SK-N-SH (cell line): ENCODE measurements around the gene CCM2. TPM values are rescaled to one million over a fixed set of nuclear protein-coding genes. Genes with fewer than 3 reads are reported as not detected.

Source experiments
- CHD2 ChIP-seq: fragments of 150-350 bp; IDR thresholded peaks from 2 replicates; pipeline ENCODE4 v1.6.1; 2018; ENCODE audit warnings: low read length; ENCODE audit not compliant: partially characterized antibody
- ELF1 ChIP-seq: IDR thresholded peaks from 2 replicates; pipeline ENCODE4 v1.4.0; 2012
- FOXJ3 ChIP-seq: sonication (generic); formaldehyde crosslinking; IDR thresholded peaks from 2 replicates; pipeline ENCODE4 v1.5.1; 2020; ENCODE audit warnings: mild to moderate bottlenecking, missing genetic modification reagents
- GATA2 ChIP-seq: sonication (generic); formaldehyde crosslinking; IDR thresholded peaks from 2 replicates; pipeline ENCODE4 v1.5.0; 2020; ENCODE audit warnings: mild to moderate bottlenecking, missing genetic modification reagents
- JUND ChIP-seq: IDR thresholded peaks from 2 replicates; pipeline ENCODE4 v1.4.0; 2012
- MEF2A ChIP-seq: IDR thresholded peaks from 2 replicates; pipeline ENCODE4 v1.4.0; 2012; ENCODE audit warnings: low read depth, borderline replicate concordance
- NFIC ChIP-seq: IDR thresholded peaks from 2 replicates; pipeline ENCODE4 v1.4.0; 2012; ENCODE audit warnings: borderline replicate concordance
- NRF1 ChIP-seq: IDR thresholded peaks from 2 replicates; pipeline ENCODE4 v1.6.1; 2012; ENCODE audit warnings: low read depth, mild to moderate bottlenecking, low read length
- POLR2AphosphoS5 ChIP-seq: IDR thresholded peaks from 2 replicates; pipeline ENCODE4 v1.6.1; 2012; ENCODE audit warnings: low read depth, low read length
- RCOR1 ChIP-seq: fragments of 150-350 bp; IDR thresholded peaks from 2 replicates; pipeline ENCODE4 v1.6.1; 2017; ENCODE audit warnings: antibody characterized with exemption, low read length
- RFX5 ChIP-seq: IDR thresholded peaks from 2 replicates; pipeline ENCODE4 v1.6.1; 2012; ENCODE audit warnings: mild to moderate bottlenecking, improper control_type of control experiment, low read length
- RXRA ChIP-seq: IDR thresholded peaks from 2 replicates; pipeline ENCODE4 v1.4.0; 2012; ENCODE audit warnings: low read depth, mild to moderate bottlenecking, borderline replicate concordance
- SIN3A ChIP-seq: IDR thresholded peaks from 2 replicates; pipeline ENCODE4 v1.6.1; 2012; ENCODE audit warnings: low read depth, mild to moderate bottlenecking, low read length, moderate library complexity, borderline replicate concordance
- TCF12 ChIP-seq: IDR thresholded peaks from 2 replicates; pipeline ENCODE4 v1.4.0; 2012
- TEAD4 ChIP-seq: IDR thresholded peaks from 2 replicates; pipeline ENCODE4 v1.4.0; 2012; ENCODE audit warnings: mild to moderate bottlenecking, borderline replicate concordance; ENCODE audit not compliant: insufficient read depth
- YY1 ChIP-seq: IDR thresholded peaks from 2 replicates; pipeline ENCODE4 v1.4.0; 2012; ENCODE audit warnings: low read depth, mild to moderate bottlenecking
- polyA plus RNA-seq, 3 experiments: library from polyadenylated mRNA; depleted of rRNA; stranded (reverse); fragments of >200 nt; gene quantifications; 2 replicates each; pipeline ENCODE4 v1.2.3, GENCODE V29; 2012
- TF ChIP-seq, protein P1 (sequence below): fragments of 150-350 bp; IDR thresholded peaks from 2 replicates; pipeline ENCODE4 v1.6.1; 2017; ENCODE audit warnings: antibody characterized with exemption, low read length, low read depth, borderline replicate concordance
- TF ChIP-seq, protein P2 (sequence below): IDR thresholded peaks from 2 replicates; pipeline ENCODE4 v1.4.0; 2012; ENCODE audit warnings: low read depth
- TF ChIP-seq, protein P3 (sequence below): IDR thresholded peaks from 2 replicates; pipeline ENCODE4; 2012
- TF ChIP-seq, protein P4 (sequence below): fragments of 150-350 bp; IDR thresholded peaks from 2 replicates; pipeline ENCODE4 v1.6.1; 2016; ENCODE audit warnings: mild to moderate bottlenecking, low read depth, low read length
- TF ChIP-seq, protein P5 (sequence below): IDR thresholded peaks from 2 replicates; pipeline ENCODE4 v1.4.0; 2012; ENCODE audit warnings: low read depth, borderline replicate concordance

Gene CCM2
- polyA plus RNA-seq, 1 of the 3 experiments (the other 2 are of a cell fraction), result 83.2 TPM

DNA sequence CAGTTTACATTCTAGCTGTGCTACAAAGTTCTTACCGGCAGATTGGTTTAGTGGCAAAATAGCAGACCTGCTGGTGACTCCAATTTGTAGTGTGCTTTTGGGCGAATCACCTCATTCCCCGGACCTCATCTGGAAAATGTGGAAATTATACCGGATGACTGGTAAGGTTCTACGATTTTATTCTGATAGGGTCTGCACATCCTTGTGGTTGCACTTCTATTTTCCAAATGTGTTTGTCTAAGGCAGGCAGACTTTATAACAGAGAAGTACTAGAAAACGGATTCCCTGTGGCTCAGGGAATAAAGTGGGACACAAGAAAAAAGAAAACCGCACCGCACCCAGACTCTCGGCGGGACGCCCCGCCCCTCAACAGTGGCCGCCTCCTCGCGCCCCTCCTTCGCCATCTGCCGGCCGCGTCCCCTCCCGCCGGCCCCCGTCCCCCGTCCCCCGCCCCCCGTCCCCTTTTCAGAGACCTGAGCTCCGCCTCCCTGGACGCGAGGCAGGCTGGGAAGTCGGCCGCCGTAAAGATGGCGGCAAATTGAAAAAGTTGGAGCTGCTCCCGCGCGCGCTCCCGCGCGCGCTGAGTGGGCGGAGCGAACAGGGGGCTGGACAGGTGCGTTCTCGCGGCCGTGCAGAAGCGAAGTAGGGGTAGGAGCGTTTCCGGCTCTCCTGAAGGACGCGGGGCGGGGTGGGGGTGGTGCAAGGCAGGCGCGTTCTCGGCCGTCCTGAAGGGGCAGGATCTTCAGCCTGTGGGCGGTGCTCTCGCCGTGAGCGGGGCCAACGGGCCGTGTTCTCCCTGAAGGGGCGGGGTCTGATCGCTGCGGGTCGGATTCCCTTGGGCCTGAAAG lies 532 bp upstream of the CCM2 start (continued):
- TF ChIP-seq MEF2A, result no peak
- TF ChIP-seq, protein P1, sequence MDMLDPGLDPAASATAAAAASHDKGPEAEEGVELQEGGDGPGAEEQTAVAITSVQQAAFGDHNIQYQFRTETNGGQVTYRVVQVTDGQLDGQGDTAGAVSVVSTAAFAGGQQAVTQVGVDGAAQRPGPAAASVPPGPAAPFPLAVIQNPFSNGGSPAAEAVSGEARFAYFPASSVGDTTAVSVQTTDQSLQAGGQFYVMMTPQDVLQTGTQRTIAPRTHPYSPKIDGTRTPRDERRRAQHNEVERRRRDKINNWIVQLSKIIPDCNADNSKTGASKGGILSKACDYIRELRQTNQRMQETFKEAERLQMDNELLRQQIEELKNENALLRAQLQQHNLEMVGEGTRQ, result no peak
- no peak for TF ChIP-seq RCOR1
- TF ChIP-seq ELF1, result peak; percentile 59; the same call in 1 of the 2 replicates
- TF ChIP-seq, protein P2, sequence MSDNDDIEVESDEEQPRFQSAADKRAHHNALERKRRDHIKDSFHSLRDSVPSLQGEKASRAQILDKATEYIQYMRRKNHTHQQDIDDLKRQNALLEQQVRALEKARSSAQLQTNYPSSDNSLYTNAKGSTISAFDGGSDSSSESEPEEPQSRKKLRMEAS, result peak; percentile 74
- TF ChIP-seq POLR2AphosphoS5, result peak; percentile 88
- no peak for TF ChIP-seq TEAD4
- TF ChIP-seq RFX5, result 0 out of 2 replicates have a peak, but pooled peaks have one; percentile 38
- TF ChIP-seq TCF12, result 0 out of 2 replicates have a peak, but pooled peaks have one; percentile 4
- peak; percentile 97 for TF ChIP-seq CHD2
- TF ChIP-seq YY1, result peak; percentile 89
- TF ChIP-seq, protein P3, sequence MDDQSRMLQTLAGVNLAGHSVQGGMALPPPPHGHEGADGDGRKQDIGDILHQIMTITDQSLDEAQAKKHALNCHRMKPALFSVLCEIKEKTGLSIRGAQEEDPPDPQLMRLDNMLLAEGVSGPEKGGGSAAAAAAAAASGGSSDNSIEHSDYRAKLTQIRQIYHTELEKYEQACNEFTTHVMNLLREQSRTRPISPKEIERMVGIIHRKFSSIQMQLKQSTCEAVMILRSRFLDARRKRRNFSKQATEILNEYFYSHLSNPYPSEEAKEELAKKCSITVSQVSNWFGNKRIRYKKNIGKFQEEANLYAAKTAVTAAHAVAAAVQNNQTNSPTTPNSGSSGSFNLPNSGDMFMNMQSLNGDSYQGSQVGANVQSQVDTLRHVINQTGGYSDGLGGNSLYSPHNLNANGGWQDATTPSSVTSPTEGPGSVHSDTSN, result peak; percentile 62; the same call in 1 of the 2 replicates
- no peak; the same call in 1 of the 2 replicates for TF ChIP-seq NRF1
- TF ChIP-seq, protein P4, sequence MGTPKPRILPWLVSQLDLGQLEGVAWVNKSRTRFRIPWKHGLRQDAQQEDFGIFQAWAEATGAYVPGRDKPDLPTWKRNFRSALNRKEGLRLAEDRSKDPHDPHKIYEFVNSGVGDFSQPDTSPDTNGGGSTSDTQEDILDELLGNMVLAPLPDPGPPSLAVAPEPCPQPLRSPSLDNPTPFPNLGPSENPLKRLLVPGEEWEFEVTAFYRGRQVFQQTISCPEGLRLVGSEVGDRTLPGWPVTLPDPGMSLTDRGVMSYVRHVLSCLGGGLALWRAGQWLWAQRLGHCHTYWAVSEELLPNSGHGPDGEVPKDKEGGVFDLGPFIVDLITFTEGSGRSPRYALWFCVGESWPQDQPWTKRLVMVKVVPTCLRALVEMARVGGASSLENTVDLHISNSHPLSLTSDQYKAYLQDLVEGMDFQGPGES, result no peak
- peak; percentile 96 for TF ChIP-seq SIN3A
- no peak for TF ChIP-seq JUND
- TF ChIP-seq GATA2, result no peak
- peak; percentile 52; the same call in 1 of the 2 replicates for TF ChIP-seq NFIC
- no peak for TF ChIP-seq FOXJ3 (CRISPR knock-in tag)
- TF ChIP-seq RXRA, result no peak
- TF ChIP-seq, protein P5, sequence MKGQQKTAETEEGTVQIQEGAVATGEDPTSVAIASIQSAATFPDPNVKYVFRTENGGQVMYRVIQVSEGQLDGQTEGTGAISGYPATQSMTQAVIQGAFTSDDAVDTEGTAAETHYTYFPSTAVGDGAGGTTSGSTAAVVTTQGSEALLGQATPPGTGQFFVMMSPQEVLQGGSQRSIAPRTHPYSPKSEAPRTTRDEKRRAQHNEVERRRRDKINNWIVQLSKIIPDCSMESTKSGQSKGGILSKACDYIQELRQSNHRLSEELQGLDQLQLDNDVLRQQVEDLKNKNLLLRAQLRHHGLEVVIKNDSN, result no peak
